Measurements from ENCODE around the gene PADI1. TPM values are rescaled to one million over a fixed set of nuclear protein-coding genes. Genes with fewer than 3 reads are reported as not detected.

The PADI1 gene
- total RNA-seq, 6 experiments from 2014 or later = 0.44 to 1.4 (median 0.92) TPM; not detected in 2

DNA sequence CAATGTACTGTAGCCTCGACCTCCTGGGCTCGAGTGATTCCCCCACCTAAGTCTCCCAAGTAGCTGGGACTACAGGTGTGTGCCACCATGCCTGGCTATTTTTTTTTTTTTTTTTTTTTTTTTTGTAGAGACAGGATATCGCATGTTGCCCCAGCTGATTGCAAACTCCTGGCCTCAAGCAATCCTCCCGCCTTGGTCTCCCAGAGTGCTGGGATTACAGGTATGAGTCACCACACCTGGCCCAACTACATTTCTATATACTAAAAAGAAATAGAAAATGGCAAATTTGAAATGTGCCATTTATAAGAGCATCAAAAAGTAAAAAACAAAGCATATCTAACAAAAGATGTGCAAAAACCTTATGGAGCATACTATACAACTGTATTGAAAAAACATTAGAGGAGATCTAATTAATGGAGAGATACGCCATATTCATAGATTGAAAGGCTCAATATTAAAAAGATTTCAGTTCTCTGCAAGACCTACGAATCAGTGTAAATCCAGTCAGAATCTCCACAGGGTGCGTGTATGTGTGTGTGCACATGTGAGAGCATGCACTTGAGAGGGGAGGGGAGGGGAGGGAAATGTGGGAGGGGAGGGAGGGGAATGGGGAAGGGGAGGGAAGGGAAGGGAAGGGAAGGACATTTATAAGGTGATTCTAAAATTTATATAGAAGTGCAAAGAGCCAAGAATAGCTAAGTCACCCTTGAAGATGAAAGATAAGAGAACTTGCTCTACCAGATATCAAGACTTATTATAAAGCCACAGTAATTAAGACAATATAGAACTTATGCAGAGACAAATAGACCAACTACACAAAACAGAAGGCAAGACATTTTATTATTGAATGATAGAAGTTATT lies 87.6 kb downstream of the PADI1 start:
- H3K9me3 ChIP-seq = no peaks in the 10 kb centered on the region
- no peak overlapping the region for H3K4me3 ChIP-seq
- TF ChIP-seq, protein P1, sequence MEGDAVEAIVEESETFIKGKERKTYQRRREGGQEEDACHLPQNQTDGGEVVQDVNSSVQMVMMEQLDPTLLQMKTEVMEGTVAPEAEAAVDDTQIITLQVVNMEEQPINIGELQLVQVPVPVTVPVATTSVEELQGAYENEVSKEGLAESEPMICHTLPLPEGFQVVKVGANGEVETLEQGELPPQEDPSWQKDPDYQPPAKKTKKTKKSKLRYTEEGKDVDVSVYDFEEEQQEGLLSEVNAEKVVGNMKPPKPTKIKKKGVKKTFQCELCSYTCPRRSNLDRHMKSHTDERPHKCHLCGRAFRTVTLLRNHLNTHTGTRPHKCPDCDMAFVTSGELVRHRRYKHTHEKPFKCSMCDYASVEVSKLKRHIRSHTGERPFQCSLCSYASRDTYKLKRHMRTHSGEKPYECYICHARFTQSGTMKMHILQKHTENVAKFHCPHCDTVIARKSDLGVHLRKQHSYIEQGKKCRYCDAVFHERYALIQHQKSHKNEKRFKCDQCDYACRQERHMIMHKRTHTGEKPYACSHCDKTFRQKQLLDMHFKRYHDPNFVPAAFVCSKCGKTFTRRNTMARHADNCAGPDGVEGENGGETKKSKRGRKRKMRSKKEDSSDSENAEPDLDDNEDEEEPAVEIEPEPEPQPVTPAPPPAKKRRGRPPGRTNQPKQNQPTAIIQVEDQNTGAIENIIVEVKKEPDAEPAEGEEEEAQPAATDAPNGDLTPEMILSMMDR (IDR thresholded peaks at IDR 0.05) = no peak
- no peak for TF ChIP-seq POLR2A (IDR thresholded peaks at IDR 0.05)
- no peak for DNase-seq
- no peak overlapping the region for H3K27ac ChIP-seq
- H3K36me3 ChIP-seq = no peaks in the 10 kb centered on the region
- ATAC-seq = no peak
- 34% methylated on average over 5 of the region's 7 CpGs for WGBS (ENCODE audit: insufficient coverage, low coverage, low lambda C conversion rate, missing lambda C conversion rate)
- no peaks in the 10 kb centered on the region for H3K27me3 ChIP-seq
- intact Hi-C loops (cut with DNase I) = no loop called here
- H3K4me1 ChIP-seq = no peaks in the 10 kb centered on the region

DNA sequence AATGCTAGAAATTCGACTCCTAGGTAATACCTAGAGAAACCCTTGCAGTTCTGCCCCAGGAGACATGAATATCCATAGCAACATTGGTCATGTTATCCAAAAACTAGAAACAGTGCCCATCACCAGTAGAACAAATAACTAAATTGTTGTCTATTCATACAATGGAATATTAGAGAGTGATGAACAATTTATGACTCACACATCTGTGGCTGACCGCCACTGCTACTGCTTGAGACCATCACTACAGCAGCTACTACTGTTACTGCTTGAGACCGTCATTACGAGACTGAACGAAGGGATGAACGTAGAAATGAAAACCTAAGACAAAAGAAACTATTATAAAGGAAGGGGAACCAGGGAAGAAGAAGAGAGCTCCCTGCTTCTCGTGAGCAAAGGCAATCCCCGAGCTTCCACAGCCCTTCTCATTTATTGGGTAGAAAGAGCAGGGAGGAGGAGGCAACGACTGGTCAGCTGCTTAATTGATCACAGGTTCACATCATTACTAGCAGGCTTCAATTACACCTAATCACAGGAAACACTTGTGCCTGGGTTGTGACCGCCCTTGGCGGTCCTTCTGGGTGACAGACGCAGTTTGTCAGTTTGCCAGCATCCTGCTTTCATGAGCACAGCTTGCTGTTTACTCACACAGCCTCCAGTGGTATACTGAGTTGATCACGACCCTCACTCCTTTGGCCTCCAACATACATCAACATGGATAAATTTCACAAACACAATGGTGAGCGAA lies 88.9 kb downstream of the PADI1 start:
- no peaks in the 10 kb centered on the region for H3K4me1 ChIP-seq
- TF ChIP-seq POLR2A (IDR thresholded peaks at IDR 0.05) = no peak
- TF ChIP-seq, protein P1 (IDR thresholded peaks at IDR 0.05) = no peak
- ATAC-seq (no peak), DNase-seq (no peak)
- no peak overlapping the region for H3K27ac ChIP-seq
- no peak overlapping the region for H3K4me3 ChIP-seq
- no peaks in the 10 kb centered on the region for H3K36me3 ChIP-seq
- WGBS (ENCODE audit: insufficient coverage, low coverage, low lambda C conversion rate, missing lambda C conversion rate) = 50% methylated on average over 12 of the region's 14 CpGs
- no peaks in the 10 kb centered on the region for H3K27me3 ChIP-seq
- intact Hi-C loops (cut with DNase I) = no loop called here
- no peaks in the 10 kb centered on the region for H3K9me3 ChIP-seq

DNA sequence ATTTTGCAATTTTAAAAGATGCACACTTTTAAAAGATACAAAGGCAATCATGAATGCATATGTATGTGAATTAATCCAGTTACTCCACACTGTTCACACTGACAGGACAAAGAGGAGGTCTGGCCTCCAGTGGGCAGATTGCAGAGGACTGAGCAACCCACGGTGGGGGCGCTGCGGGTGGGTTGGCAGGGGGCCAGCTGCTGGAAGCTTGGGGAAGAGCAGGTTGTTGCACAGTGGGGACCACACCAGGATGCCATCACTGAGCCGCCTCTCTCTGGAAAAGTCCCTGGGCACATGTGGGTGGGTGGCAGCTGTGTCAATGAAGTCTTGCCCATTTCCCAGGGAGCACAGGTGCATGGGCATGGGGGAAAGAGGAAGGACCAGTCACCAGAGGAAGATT lies 90.4 kb downstream of the PADI1 start:
- H3K9me3 ChIP-seq = no peaks in the 10 kb centered on the region
- WGBS (ENCODE audit: insufficient coverage, low coverage, low lambda C conversion rate, missing lambda C conversion rate) = 50% methylated on average over 3 of the region's 4 CpGs
- no peak overlapping the region for H3K27ac ChIP-seq
- no peaks in the 10 kb centered on the region for H3K36me3 ChIP-seq
- no peaks in the 10 kb centered on the region for H3K4me1 ChIP-seq
- intact Hi-C loops (cut with DNase I) = no loop called here
- ATAC-seq (no peak), DNase-seq (no peak)
- H3K27me3 ChIP-seq = no peaks in the 10 kb centered on the region
- no peak for TF ChIP-seq POLR2A (IDR thresholded peaks at IDR 0.05)
- TF ChIP-seq, protein P1 (IDR thresholded peaks at IDR 0.05) = no peak
- no peak overlapping the region for H3K4me3 ChIP-seq

Small RNA genes lying within 50 kb of the gene (microRNA-seq; reads per million reads assigned to microRNA genes)
- 0 reads per million in 2 donors for gene MIR3972

Small RNA genes lying within 50 kb of the gene (small RNA-seq; reads per million reads assigned to genes)
- gene MIR3972 = 0 reads per million in 2 experiments

Other genes starting within 250 kb of the PADI1 start
- 1 to 10 TPM in 2 of 6 experiments, under 1 TPM in 1, not detected in 3; 0.35 to 1.3 (median 1.2) TPM for gene MFAP2, start 224.5 kb upstream of the PADI1 start, total RNA-seq
- 10 to 100 TPM in 3 of 6 experiments, 1 to 10 TPM in 3; 5.0 to 12.5 (median 9.2) TPM for gene ATP13A2, start 193.2 kb upstream of the PADI1 start, total RNA-seq
- 100 to 1,000 TPM; 139 to 244 (median 178) TPM for gene SDHB, start 151.1 kb upstream of the PADI1 start, total RNA-seq
- gene PADI2, start 85.7 kb upstream of the PADI1 start, total RNA-seq = 1 to 10 TPM in 1 of 6 experiments, under 1 TPM in 5; 0.20 to 1.4 (median 0.78) TPM
- not detected for gene PADI3, start 44.0 kb downstream of the PADI1 start, total RNA-seq
- gene PADI4, start 103.1 kb downstream of the PADI1 start, total RNA-seq = 1 to 10 TPM in 4 of 6 experiments, under 1 TPM in 2; 0.12 to 4.7 (median 1.4) TPM
- not detected for gene PADI6, start 167.1 kb downstream of the PADI1 start, total RNA-seq
- 10 to 100 TPM in 4 of 6 experiments, 1 to 10 TPM in 2; 7.7 to 15.6 (median 11.6) TPM for gene RCC2, start 234.5 kb downstream of the PADI1 start, total RNA-seq